Nephron progenitor cell (in vitro differentiated cells): Measurements from ENCODE around the gene PTMS.
A peak's percentile ranks its signal among the peaks of the same experiment; 100 is the strongest.

Experiments used
- DNase-seq: peaks from one replicate; pipeline ENCODE4 v3.0.0; 2021
- H3K27ac Mint-ChIP-seq: 2 replicates; pipeline ENCODE4 v1.8.0; 2021; ENCODE audit warnings: mild to moderate bottlenecking, moderate library complexity, mixed read lengths
- H3K27me3 Mint-ChIP-seq: 2 replicates; pipeline ENCODE4 v1.8.0; 2021; ENCODE audit warnings: mild to moderate bottlenecking, low read depth, mixed read lengths; ENCODE audit not compliant: poor library complexity
- H3K36me3 Mint-ChIP-seq: 2 replicates; pipeline ENCODE4 v1.8.0; 2021; ENCODE audit warnings: low read depth, mixed read lengths
- H3K4me1 Mint-ChIP-seq: 2 replicates; pipeline ENCODE4 v1.8.0; 2021; ENCODE audit warnings: mixed read lengths
- H3K4me3 Mint-ChIP-seq: 2 replicates; pipeline ENCODE4 v1.8.0; 2021; ENCODE audit warnings: mild to moderate bottlenecking, moderate library complexity, mixed read lengths
- H3K9me3 Mint-ChIP-seq: 2 replicates; pipeline ENCODE4 v1.8.0; 2021; ENCODE audit warnings: mild to moderate bottlenecking, moderate library complexity, mixed read lengths
- TF ChIP-seq, protein P1 (sequence below): fragments of 200-600 bp; sonication (generic); IDR thresholded peaks from 2 replicates; pipeline ENCODE4 v1.5.0; 2021; ENCODE audit warnings: antibody characterized with exemption

PTMS gene

DNA sequence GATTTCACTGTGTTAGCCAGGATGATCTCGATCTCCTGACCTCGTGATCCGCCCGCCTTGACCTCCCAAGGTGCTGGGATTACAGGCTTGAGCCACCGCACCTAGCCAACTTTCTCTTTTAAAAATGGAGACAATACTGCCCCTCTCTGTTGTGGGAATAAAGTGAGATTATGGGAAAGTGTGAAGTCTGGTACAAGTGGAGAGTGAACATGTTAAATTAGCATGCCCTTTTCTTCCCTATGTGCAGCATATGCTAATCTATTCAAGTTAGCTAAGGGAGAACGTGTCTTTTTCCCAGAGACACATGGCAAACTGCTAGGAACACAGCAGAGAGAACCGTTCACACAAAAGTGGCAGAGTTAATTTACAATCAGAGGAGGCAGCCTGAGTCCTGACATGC, 40.8 kb upstream of the PTMS start:
- H3K9me3 Mint-ChIP-seq = peaks cover 4% of the 10 kb centered on the region
- H3K4me3 Mint-ChIP-seq = peak overlapping the region; percentile 62
- H3K27me3 Mint-ChIP-seq = peaks cover 12% of the 10 kb centered on the region
- H3K4me1 Mint-ChIP-seq = peaks cover 40% of the 10 kb centered on the region
- H3K36me3 Mint-ChIP-seq = peaks cover 18% of the 10 kb centered on the region
- TF ChIP-seq, protein P1, sequence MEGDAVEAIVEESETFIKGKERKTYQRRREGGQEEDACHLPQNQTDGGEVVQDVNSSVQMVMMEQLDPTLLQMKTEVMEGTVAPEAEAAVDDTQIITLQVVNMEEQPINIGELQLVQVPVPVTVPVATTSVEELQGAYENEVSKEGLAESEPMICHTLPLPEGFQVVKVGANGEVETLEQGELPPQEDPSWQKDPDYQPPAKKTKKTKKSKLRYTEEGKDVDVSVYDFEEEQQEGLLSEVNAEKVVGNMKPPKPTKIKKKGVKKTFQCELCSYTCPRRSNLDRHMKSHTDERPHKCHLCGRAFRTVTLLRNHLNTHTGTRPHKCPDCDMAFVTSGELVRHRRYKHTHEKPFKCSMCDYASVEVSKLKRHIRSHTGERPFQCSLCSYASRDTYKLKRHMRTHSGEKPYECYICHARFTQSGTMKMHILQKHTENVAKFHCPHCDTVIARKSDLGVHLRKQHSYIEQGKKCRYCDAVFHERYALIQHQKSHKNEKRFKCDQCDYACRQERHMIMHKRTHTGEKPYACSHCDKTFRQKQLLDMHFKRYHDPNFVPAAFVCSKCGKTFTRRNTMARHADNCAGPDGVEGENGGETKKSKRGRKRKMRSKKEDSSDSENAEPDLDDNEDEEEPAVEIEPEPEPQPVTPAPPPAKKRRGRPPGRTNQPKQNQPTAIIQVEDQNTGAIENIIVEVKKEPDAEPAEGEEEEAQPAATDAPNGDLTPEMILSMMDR = no peak
- no peak overlapping the region for H3K27ac Mint-ChIP-seq
- no peak for DNase-seq

DNA sequence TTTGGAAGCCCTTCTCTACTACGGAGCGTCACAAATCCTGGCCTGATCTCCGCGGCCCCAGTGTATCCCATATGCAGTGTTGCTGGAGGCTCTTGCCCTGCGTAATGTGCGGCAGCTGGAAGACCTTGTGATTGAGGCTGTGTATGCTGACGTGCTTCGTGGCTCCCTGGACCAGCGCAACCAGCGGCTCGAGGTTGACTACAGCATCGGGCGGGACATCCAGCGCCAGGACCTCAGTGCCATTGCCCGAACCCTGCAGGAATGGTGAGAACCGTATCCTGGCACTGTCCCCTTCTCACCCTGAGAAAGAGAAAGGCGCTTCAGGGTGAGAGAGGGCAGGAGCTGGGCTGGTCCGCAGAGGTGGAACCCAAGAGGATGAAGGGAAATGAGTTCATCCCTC, 37.0 kb upstream of the PTMS start:
- no peak for DNase-seq

DNA sequence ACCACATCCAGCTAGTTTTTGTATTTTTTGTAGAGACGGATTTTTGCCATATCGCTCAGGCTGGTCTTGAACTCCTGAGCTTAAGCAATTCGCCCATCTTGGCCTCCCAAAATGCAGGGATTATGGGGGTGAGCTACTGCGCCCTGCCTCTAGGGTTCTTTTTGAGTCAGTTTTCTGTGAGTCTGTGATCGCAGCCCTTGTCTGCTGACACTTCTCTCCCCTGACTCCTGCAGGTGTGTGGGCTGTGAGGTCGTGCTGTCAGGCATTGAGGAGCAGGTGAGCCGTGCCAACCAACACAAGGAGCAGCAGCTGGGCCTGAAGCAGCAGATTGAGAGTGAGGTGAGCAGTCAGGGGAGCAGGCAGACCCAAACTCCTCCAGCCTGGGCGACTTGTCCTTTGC, 36.0 kb upstream of the PTMS start:
- no peak overlapping the region for H3K4me3 Mint-ChIP-seq
- peak overlapping the region; percentile 12 for H3K27ac Mint-ChIP-seq

More for the DNA sequence above, 37.0 kb upstream of the PTMS start:
- TF ChIP-seq, protein P1 = no peak
- H3K4me1 Mint-ChIP-seq = peaks cover 31% of the 10 kb centered on the region
- peaks cover 32% of the 10 kb centered on the region for H3K36me3 Mint-ChIP-seq
- no peaks in the 10 kb centered on the region for H3K9me3 Mint-ChIP-seq
- H3K27me3 Mint-ChIP-seq = no peaks in the 10 kb centered on the region
- H3K27ac Mint-ChIP-seq = peak overlapping the region; percentile 39
- H3K4me3 Mint-ChIP-seq = no peak overlapping the region

DNA sequence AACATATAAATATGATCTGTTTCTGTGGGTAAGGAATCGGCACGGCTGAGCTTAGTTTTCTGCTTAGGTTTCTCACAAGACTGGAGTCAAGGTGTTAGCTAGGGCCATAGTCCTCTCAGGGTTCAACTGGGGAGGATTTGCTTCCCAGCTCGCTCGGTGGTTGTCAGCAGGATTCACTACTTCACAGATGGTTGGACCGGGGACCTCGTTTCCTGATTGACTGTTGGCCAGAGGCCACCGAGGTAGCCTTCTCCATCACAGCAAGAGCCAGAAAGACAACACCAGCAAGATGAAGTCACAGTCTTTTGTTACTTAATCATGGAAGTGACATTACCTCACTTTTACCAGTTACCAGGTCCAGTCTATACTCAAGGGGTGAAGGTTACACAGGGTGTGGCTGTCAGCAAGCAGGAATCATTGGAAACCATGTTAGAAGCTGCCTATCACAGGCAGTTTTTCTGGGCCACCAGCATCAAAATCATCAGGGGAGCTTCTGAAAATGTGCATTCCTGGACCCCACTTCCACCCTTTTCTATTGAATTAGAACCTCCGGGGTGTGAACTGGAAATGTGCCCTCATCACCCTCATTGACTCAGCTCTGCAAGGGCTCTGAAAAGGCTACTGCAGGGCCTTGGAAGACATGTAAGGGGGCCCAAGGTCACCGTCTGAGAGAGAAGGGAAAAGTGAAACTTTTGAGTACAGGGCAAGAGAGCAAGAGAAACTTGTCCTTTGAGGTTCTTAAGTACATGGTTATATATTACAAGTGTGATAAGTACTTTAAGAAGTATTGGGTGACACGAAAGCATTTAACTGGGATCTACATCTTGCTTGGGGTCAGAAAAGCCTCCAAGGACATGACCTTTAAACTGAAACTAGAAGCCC, 31.4 kb upstream of the PTMS start:
- Mint-ChIP-seq H3K4me1 (peaks cover 29% of the 10 kb centered on the region), H3K9me3 (no peaks in the 10 kb centered on the region), H3K27me3 (no peaks in the 10 kb centered on the region), H3K27ac (peak overlapping the region; percentile 90), H3K36me3 (peaks cover 25% of the 10 kb centered on the region), H3K4me3 (no peak overlapping the region)
- DNase-seq = no peak
- TF ChIP-seq, protein P1 = no peak

More for the DNA sequence above, 36.0 kb upstream of the PTMS start:
- Mint-ChIP-seq H3K4me1 (peaks cover 31% of the 10 kb centered on the region), H3K27me3 (no peaks in the 10 kb centered on the region), H3K36me3 (peaks cover 32% of the 10 kb centered on the region), H3K9me3 (no peaks in the 10 kb centered on the region)
- TF ChIP-seq, protein P1 = no peak
- no peak for DNase-seq

DNA sequence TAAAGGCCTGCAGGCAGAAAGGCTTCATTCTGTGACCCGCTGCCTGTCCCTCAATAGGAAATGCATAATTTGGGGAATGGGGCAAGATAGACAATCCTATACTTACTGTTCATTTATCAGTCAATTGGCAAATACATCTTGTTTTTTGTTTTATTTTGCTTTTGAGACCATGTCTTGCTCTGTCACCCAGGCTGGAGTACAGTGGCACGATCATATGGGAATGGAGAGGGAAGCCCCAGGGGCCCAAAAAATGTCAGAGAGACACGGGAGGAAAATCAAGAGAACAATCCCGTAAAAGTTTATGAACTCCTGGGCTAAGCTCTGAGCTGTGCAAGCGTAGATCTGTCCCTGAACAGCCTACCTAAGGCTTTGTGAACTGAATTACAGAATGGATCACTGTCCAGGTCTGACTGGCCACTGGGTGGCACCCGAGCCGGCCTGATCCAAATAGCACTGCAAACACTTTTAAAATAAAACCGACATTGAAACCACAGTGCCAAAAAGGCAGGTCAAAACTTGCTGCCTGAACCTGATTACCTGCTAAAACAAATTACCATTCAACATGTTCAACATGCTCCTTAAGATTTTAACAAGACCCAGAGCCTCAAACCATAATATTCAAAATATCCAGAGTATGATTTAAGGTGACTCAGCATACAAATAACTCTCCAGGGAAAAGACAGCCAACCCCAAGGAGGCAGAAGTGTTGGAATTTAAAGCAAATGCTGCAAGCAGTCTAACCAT, 30.5 kb upstream of the PTMS start:
- peak; percentile 54 for DNase-seq
- Mint-ChIP-seq H3K4me3 (no peak overlapping the region), H3K27ac (peak overlapping the region; percentile 90), H3K4me1 (peaks cover 25% of the 10 kb centered on the region), H3K9me3 (no peaks in the 10 kb centered on the region), H3K27me3 (no peaks in the 10 kb centered on the region), H3K36me3 (peaks cover 18% of the 10 kb centered on the region)
- TF ChIP-seq, protein P1 = peak; percentile 68
